ENCODE measurements around the gene LMBR1. TPM values are rescaled to one million over a fixed set of nuclear protein-coding genes. Genes with fewer than 3 reads are reported as not detected.

LMBR1 gene
- total and polyA plus RNA-seq, 2 experiments from 2014 or later, result 21.8 to 26.7 TPM

- peaks cover 3% of the 10 kb centered on the region; the same call in 1 of the 2 replicates for H3K4me1 ChIP-seq (ENCODE audit: insufficient read depth)
- H3K4me2 ChIP-seq (ENCODE audit: unreplicated experiment), result peak overlapping the region; percentile 84
- peak overlapping the region; percentile 86 for H2AFZ ChIP-seq
- no peaks in the 10 kb centered on the region for H3K9me2 ChIP-seq (ENCODE audit: insufficient read depth)
- H3K79me2 ChIP-seq (ENCODE audit: insufficient read depth), result peaks cover 42% of the 10 kb centered on the region
- H3K36me3 ChIP-seq (ENCODE audit: low read depth), result no peaks in the 10 kb centered on the region
- no peaks in the 10 kb centered on the region for H3K9me3 ChIP-seq (ENCODE audit: low read depth)
- H3K27me3 ChIP-seq (replicated peaks; ENCODE audit: insufficient read depth), result no peaks in the 10 kb centered on the region
- WGBS, 2 experiments (ENCODE audit: low coverage in 1 of 2, low lambda C conversion rate in 2 of 2, missing lambda C conversion rate in 2 of 2), result 2% methylated on average over 42 to 48 of the region's 57 CpGs
- H3K9ac ChIP-seq, result peak overlapping the region; percentile 87
- H4K20me1 ChIP-seq (ENCODE audit: insufficient read depth), result no peaks in the 10 kb centered on the region
- in situ Hi-C loops (cut with MboI), result no loop called here
- H3K4me3 ChIP-seq, result peak overlapping the region; percentile 95
- 0 out of 2 replicates have a peak, but pooled peaks cover 6% of the 10 kb centered on the region for H3F3A ChIP-seq (ENCODE audit: insufficient read depth)
- TF ChIP-seq EZH2phosphoT487 (IDR thresholded peaks at IDR 0.05; ENCODE audit: insufficient read depth, low read depth) (no peak), EZH2 (IDR thresholded peaks at IDR 0.05; ENCODE audit: insufficient read depth, poor library complexity, severe bottlenecking) (no peak)
- peak; percentile 62 for DNase-seq
- H3K27ac ChIP-seq, result no peak overlapping the region
Observed at GRCh38 chr7:156892081-156892800, 742 bp downstream of the LMBR1 start.

GRCh38 chr7:156889746-156890145, 3.2 kb downstream of the LMBR1 start:
- no peak for DNase-seq
- H3K9me2 ChIP-seq (ENCODE audit: insufficient read depth), result no peaks in the 10 kb centered on the region
- TF ChIP-seq EZH2phosphoT487 (IDR thresholded peaks at IDR 0.05; ENCODE audit: insufficient read depth, low read depth) (no peak), EZH2 (IDR thresholded peaks at IDR 0.05; ENCODE audit: insufficient read depth, poor library complexity, severe bottlenecking) (no peak)
- H3K4me3 ChIP-seq, result no peak overlapping the region
- H3K79me2 ChIP-seq (ENCODE audit: insufficient read depth), result peaks cover 62% of the 10 kb centered on the region
- no peak overlapping the region for H3K27ac ChIP-seq
- WGBS, 2 experiments (ENCODE audit: low coverage in 1 of 2, low lambda C conversion rate in 2 of 2, missing lambda C conversion rate in 2 of 2), result 82 to 90% methylated on average over 4 of the region's 4 CpGs
- H3K9me3 ChIP-seq (ENCODE audit: low read depth), result no peaks in the 10 kb centered on the region
- in situ Hi-C loops (cut with MboI), result no loop called here
- peaks cover 3% of the 10 kb centered on the region; the same call in 1 of the 2 replicates for H3K4me1 ChIP-seq (ENCODE audit: insufficient read depth)
- 0 out of 2 replicates have a peak, but pooled peaks cover 6% of the 10 kb centered on the region for H3F3A ChIP-seq (ENCODE audit: insufficient read depth)
- no peak overlapping the region for H3K4me2 ChIP-seq (ENCODE audit: unreplicated experiment)
- no peak overlapping the region for H2AFZ ChIP-seq
- H3K9ac ChIP-seq, result no peak overlapping the region
- no peaks in the 10 kb centered on the region for H3K36me3 ChIP-seq (ENCODE audit: low read depth)
- H4K20me1 ChIP-seq (ENCODE audit: insufficient read depth), result no peaks in the 10 kb centered on the region
- H3K27me3 ChIP-seq (replicated peaks; ENCODE audit: insufficient read depth), result no peaks in the 10 kb centered on the region

- no peaks in the 10 kb centered on the region for H3K9me2 ChIP-seq (ENCODE audit: insufficient read depth)
Observed at GRCh38 chr7:156889089-156889488, 3.9 kb downstream of the LMBR1 start.

GRCh38 chr7:156886020-156886795, 6.8 kb downstream of the LMBR1 start:
- H2AFZ ChIP-seq, result no peak overlapping the region
- H3K9me3 ChIP-seq (ENCODE audit: low read depth), result no peaks in the 10 kb centered on the region
- no peaks in the 10 kb centered on the region for H3F3A ChIP-seq (ENCODE audit: insufficient read depth)
- no peaks in the 10 kb centered on the region for H4K20me1 ChIP-seq (ENCODE audit: insufficient read depth)
- H3K27me3 ChIP-seq (replicated peaks; ENCODE audit: insufficient read depth), result no peaks in the 10 kb centered on the region
- H3K4me1 ChIP-seq (ENCODE audit: insufficient read depth), result no peaks in the 10 kb centered on the region
- H3K9me2 ChIP-seq (ENCODE audit: insufficient read depth), result no peaks in the 10 kb centered on the region
- H3K27ac ChIP-seq, result no peak overlapping the region
- TF ChIP-seq EZH2 (IDR thresholded peaks at IDR 0.05; ENCODE audit: insufficient read depth, poor library complexity, severe bottlenecking) (no peak), EZH2phosphoT487 (IDR thresholded peaks at IDR 0.05; ENCODE audit: insufficient read depth, low read depth) (no peak)
- no peak for DNase-seq
- peaks cover 79% of the 10 kb centered on the region for H3K79me2 ChIP-seq (ENCODE audit: insufficient read depth)
- H3K36me3 ChIP-seq (ENCODE audit: low read depth), result no peaks in the 10 kb centered on the region
- no peak overlapping the region for H3K4me2 ChIP-seq (ENCODE audit: unreplicated experiment)
- H3K4me3 ChIP-seq, result no peak overlapping the region
- no peak overlapping the region for H3K9ac ChIP-seq
- WGBS, 2 experiments (ENCODE audit: low coverage in 1 of 2, low lambda C conversion rate in 2 of 2, missing lambda C conversion rate in 2 of 2), result 88 to 91% methylated on average over 6 of the region's 6 CpGs
- in situ Hi-C loops (cut with MboI), result no loop called here

More at GRCh38 chr7:156889089-156889488, 3.9 kb downstream of the LMBR1 start:
- no peak for DNase-seq
- no peaks in the 10 kb centered on the region for H3K27me3 ChIP-seq (replicated peaks; ENCODE audit: insufficient read depth)
- H3K4me2 ChIP-seq (ENCODE audit: unreplicated experiment), result no peak overlapping the region
- H4K20me1 ChIP-seq (ENCODE audit: insufficient read depth), result no peaks in the 10 kb centered on the region
- H3K36me3 ChIP-seq (ENCODE audit: low read depth), result no peaks in the 10 kb centered on the region
- H3K27ac ChIP-seq, result no peak overlapping the region
- 0 out of 2 replicates have a peak, but pooled peaks cover 6% of the 10 kb centered on the region for H3F3A ChIP-seq (ENCODE audit: insufficient read depth)
- no peak overlapping the region for H3K4me3 ChIP-seq
- 49 to 79% methylated on average over 1 of the region's 1 CpG for WGBS, 2 experiments (ENCODE audit: low coverage in 1 of 2, low lambda C conversion rate in 2 of 2, missing lambda C conversion rate in 2 of 2)
- H3K9me3 ChIP-seq (ENCODE audit: low read depth), result no peaks in the 10 kb centered on the region
- no peak overlapping the region for H2AFZ ChIP-seq
- no peak for TF ChIP-seq EZH2 (IDR thresholded peaks at IDR 0.05; ENCODE audit: insufficient read depth, poor library complexity, severe bottlenecking)
- TF ChIP-seq EZH2phosphoT487 (IDR thresholded peaks at IDR 0.05; ENCODE audit: insufficient read depth, low read depth), result no peak
- in situ Hi-C loops (cut with MboI), result no loop called here
- H3K9ac ChIP-seq, result no peak overlapping the region
- H3K79me2 ChIP-seq (ENCODE audit: insufficient read depth), result peaks cover 69% of the 10 kb centered on the region
- H3K4me1 ChIP-seq (ENCODE audit: insufficient read depth), result peaks cover 3% of the 10 kb centered on the region; the same call in 1 of the 2 replicates

Data from GM23248 (cell line).